Measurements from ENCODE around the gene FNBP1L. TPM values are rescaled to one million over a fixed set of nuclear protein-coding genes. Genes with fewer than 3 reads are reported as not detected.

Gene FNBP1L
- total and polyA plus RNA-seq, 2 of the 8 experiments (the other 6 are each of a cell fraction or from before 2014, with no cell fraction given) = 48.9 to 95.9 TPM

- H3K36me3 ChIP-seq (ENCODE audit: control insufficient read depth in 2 of 4, insufficient read depth in 4 of 4, low read length in 3 of 4) = peaks cover 0 to 9% (median 3%) of the 10 kb centered on the region in 4 experiments; a peak in 4 of 8 replicates
- no peak overlapping the region for H3K27ac ChIP-seq (ENCODE audit: low read depth, low read length)
- H4K8ac ChIP-seq (ENCODE audit: extremely low read depth, insufficient read depth, low read length) = no peak overlapping the region
- no peak overlapping the region for H3K14ac ChIP-seq (ENCODE audit: insufficient read length)
- no peak overlapping the region for H2AK5ac ChIP-seq (ENCODE audit: low read depth, low read length)
- DNase-seq (ENCODE audit: low read depth in 1 of 2, low spot score in 2 of 2) (no peak), FAIRE-seq (no peak)
- H3K4me2 ChIP-seq (ENCODE audit: insufficient read depth in 1 of 2, low read depth in 2 of 2, low read length in 2 of 2) = no peak overlapping the region
- no peak overlapping the region for H4K91ac ChIP-seq (replicated peaks; ENCODE audit: insufficient read length, low read length)
- no peaks in the 10 kb centered on the region for H3K23me2 ChIP-seq (ENCODE audit: low read depth, low read length)
- H3K56ac ChIP-seq (replicated peaks; ENCODE audit: insufficient read length, low read depth, low read length) = no peak overlapping the region
- H2AFZ ChIP-seq (ENCODE audit: low read length) = no peak overlapping the region
- H3K9me3 ChIP-seq (ENCODE audit: insufficient read depth in 2 of 2, low read depth in 1 of 2, low read length in 1 of 2) = no peaks in the 10 kb centered on the region
- H2BK15ac ChIP-seq (ENCODE audit: low read length) = no peak overlapping the region
- ChIA-PET CTCF (ENCODE audit: partially characterized antibody) (no interaction called here), POLR2A (ENCODE audit: partially characterized antibody) (interaction anchor here (0.6 kb wide), 1 partner anchor 89 kb away, joined by 3 read pairs; no protein-coding TSS in a partner anchor)
- H3K4me3 ChIP-seq (ENCODE audit: extremely low read depth in 1 of 4, insufficient read depth in 2 of 4, low read depth in 3 of 4, low read length in 4 of 4) = no peak overlapping the region
- 96% methylated on average over 1 of the region's 1 CpG; no CpG with 5 or more reads in 1 of the 2 experiments for WGBS, 2 experiments (ENCODE audit: extremely low coverage in 1 of 2, insufficient coverage in 1 of 2, insufficient read length in 1 of 2, insufficient replicate concordance in 2 of 2, low coverage in 1 of 2, low lambda C conversion rate in 2 of 2, missing lambda C conversion rate in 1 of 2)
- H3K79me2 ChIP-seq (ENCODE audit: control insufficient read depth in 1 of 2, insufficient read depth in 2 of 2, low read length in 2 of 2) = no peaks in the 10 kb centered on the region
- H3K18ac ChIP-seq (ENCODE audit: extremely low read depth, low read length) = no peak overlapping the region
- H2BK12ac ChIP-seq (ENCODE audit: low read depth, low read length) = no peak overlapping the region
- H2BK20ac ChIP-seq (ENCODE audit: low read length) = no peak overlapping the region
- H3K4me1 ChIP-seq (replicated peaks in 1 of 4; ENCODE audit: control insufficient read depth in 3 of 4, insufficient read depth in 4 of 4, low read length in 3 of 4) = no peaks in the 10 kb centered on the region
- H3K79me1 ChIP-seq (ENCODE audit: low read depth, low read length) = no peaks in the 10 kb centered on the region
- H2BK5ac ChIP-seq (ENCODE audit: low read depth, low read length) = no peak overlapping the region
- H2BK120ac ChIP-seq (replicated peaks; ENCODE audit: low read depth, low read length) = no peak overlapping the region
- H4K5ac ChIP-seq (ENCODE audit: insufficient read length, low read depth, low read length) = no peak overlapping the region
- no peak overlapping the region for H3K4ac ChIP-seq (replicated peaks; ENCODE audit: insufficient read length, low read depth, low read length)
- peaks cover 0 to 2% of the 10 kb centered on the region in 2 experiments for H4K20me1 ChIP-seq (replicated peaks in 1 of 2; ENCODE audit: control insufficient read depth in 1 of 2, insufficient read depth in 2 of 2, low read length in 2 of 2)
- H3K27me3 ChIP-seq (replicated peaks in 1 of 4; ENCODE audit: control insufficient read depth in 3 of 4, extremely low read depth in 1 of 4, insufficient read depth in 3 of 4, low read length in 3 of 4) = no peaks in the 10 kb centered on the region; a peak in 1 of 7 replicates
- no peak overlapping the region for H3K23ac ChIP-seq (ENCODE audit: insufficient read length)
- H3K9ac ChIP-seq (replicated peaks in 1 of 4; ENCODE audit: extremely low read depth in 1 of 4, low read depth in 3 of 4, low read length in 3 of 4) = no peak overlapping the region
- no peak for TF ChIP-seq ZNF274 (IDR thresholded peaks at IDR 0.05; ENCODE audit: borderline replicate concordance, extremely low read depth, low read length)
- TF ChIP-seq CHD1 (IDR thresholded peaks at IDR 0.05; ENCODE audit: low read depth, low read length) = no peak
- TF ChIP-seq CHD2 (IDR thresholded peaks at IDR 0.05; ENCODE audit: low read length) = no peak
- TF ChIP-seq SIN3A (conservative IDR thresholded peaks at IDR 0.05 in 1 of 2, IDR thresholded peaks at IDR 0.05 in 1 of 2; ENCODE audit: low read depth in 1 of 2, low read length in 2 of 2) = no peak
- no peak for TF ChIP-seq HDAC6 (IDR thresholded peaks at IDR 0.05; ENCODE audit: low read depth, low read length)
- no peak for TF ChIP-seq SIX5 (IDR thresholded peaks at IDR 0.05; ENCODE audit: low read depth, low read length)
- TF ChIP-seq TAF1 (IDR thresholded peaks at IDR 0.05; ENCODE audit: low read depth, low read length) = no peak
- TF ChIP-seq CBX5 (IDR thresholded peaks at IDR 0.05; ENCODE audit: low read depth, low read length) = no peak
- no peak for TF ChIP-seq BCL11A (IDR thresholded peaks at IDR 0.05; ENCODE audit: low read depth in 2 of 2, low read length in 2 of 2)
- TF ChIP-seq JUND (IDR thresholded peaks at IDR 0.05; ENCODE audit: low read length) = no peak
- TF ChIP-seq RBBP5 (IDR thresholded peaks at IDR 0.05; ENCODE audit: borderline replicate concordance, low read depth, low read length) = no peak
- no peak for TF ChIP-seq JUN (IDR thresholded peaks at IDR 0.05; ENCODE audit: low read depth, low read length)
- TF ChIP-seq FOSL1 (IDR thresholded peaks at IDR 0.05; ENCODE audit: insufficient read depth, low read depth, low read length) = no peak
- no peak for TF ChIP-seq TAF7 (optimal IDR thresholded peaks at IDR 0.05; ENCODE audit: borderline replicate concordance, low read depth, low read length)
Measured at GRCh38 chr1:93573940-93574469, 126.1 kb downstream of the FNBP1L start.

Measured in H1 (cell line).